Activated CD4-positive, alpha-beta T cell treated with anti-CD3 and anti-CD28 coated beads, Interleukin-2, amount 50 U/mL, for 16 hours (primary cell): ENCODE measurements around the gene UBQLN3.

Experiments used
- DNase-seq: peaks from one replicate; pipeline ENCODE4 v3.0.0-alpha.2; 2020

The UBQLN3 gene

GRCh38 chr11:5509803-5510202, at the start of gene UBQLN3:
Gene UBQLN3, minus strand, starts transcription at chr11:5509957. Its CDS starts 399 bp downstream, at chr11:5509558.
- no peak for DNase-seq

DNA sequence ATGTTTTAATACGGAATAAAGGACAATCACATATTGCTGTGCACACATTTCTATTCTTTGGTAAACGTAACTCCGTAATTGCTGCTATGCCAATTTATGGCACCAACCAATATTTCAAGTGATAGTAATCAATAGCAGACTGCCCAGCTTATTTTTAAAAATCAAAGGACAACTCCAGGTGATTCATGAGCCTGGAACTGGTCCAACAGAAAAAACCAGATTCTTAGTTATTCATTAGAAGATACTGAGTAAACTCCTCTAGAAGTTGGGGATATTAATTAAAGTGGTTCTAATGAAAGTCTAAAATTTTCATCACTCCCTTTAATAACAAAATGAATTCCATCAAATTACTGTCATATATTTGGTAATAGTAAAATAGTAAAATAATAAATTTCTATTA, 48.0 kb upstream of the UBQLN3 start:
- no peak for DNase-seq

DNA sequence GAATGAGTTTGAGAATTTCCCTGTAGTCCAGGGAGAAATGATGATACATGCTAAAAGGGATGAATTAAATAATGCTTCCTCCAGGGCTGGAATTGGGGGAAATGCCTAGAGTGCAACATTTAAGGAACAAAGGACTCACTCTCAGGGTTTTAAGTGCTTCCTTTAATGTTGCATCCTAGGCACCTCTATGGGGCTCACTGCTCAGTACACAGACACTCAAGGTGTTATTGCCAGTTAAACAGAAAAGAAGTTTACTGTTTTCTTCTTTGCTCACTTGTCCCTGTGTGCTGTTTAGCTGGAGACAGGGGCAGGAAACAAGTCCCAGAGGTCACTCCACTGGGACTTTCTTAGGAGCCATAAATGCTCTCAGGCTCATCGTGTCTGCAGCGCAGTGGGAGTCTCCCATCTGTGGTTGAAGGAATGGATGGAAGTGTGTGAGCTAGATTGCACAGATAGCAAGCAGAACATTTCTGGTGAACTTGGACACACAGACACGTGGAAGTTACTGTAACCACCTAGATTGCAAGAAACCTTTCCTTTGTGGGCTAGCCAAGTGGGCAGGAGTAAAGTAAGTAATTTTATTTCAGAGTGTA, 46.9 kb upstream of the UBQLN3 start:
- no peak for DNase-seq

DNA sequence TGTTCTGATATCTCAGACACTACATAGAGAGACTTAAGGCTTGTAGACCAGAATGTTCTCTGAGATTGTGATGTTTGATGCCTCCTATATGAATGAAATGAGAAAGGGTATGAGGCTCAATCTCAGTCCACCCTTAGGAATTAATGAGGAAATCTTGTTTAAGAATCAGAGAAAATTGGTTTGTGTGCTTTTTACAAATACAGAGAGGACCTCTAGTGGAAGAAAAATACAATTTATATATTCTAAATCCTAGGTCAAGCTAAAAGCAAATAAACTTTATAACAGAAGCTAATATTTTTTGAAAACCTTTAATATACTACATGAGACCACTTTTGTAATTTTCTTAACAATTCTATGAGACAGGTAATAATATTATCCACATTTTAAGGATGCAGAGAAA, 43.6 kb upstream of the UBQLN3 start:
- no peak for DNase-seq

GRCh38 chr11:5550440-5551095, 40.8 kb upstream of the UBQLN3 start:
- DNase-seq = no peak

GRCh38 chr11:5548440-5548839, 38.7 kb upstream of the UBQLN3 start, which contains the start of gene OR52H1:
Gene OR52H1, minus strand, starts transcription at chr11:5548540. Its CDS starts 3,035 bp downstream, at chr11:5545505.
- DNase-seq = no peak

DNA sequence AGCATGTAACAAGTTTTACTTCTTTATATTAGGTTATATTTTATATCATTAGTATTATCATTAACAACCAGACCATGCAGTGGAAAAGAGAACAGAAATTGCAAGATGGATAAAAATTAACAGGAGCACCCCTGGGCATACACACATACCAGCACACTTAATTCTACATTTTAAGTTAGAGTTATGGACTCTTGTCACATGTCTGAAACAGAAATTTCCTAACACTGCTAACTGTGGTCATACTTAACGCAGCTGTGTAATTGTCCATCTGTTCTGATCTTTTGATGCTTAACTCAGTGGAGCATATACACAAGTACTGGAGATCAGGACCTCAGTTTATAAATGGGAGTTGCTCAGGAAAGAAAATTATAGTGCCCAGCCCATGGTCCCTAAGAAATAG, 38.2 kb upstream of the UBQLN3 start:
- DNase-seq = no peak

DNA sequence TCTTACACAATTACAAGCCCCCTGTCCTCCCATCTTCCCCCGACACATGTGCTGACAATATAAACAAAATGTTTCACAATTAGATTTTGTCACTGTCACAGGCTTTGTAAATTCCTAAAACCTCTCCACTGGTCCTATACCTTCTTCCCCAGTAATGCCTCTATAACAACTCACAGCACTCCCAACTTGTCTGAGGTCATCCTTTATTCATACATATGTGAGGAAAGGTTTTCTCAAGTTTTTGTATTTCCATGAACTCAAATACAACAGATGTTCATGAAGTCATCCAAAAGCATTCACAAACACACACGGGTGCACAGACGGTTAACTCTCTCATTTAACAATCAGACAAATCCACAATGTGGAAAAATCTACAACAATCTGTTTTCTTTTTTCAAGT, 36.7 kb upstream of the UBQLN3 start:
- DNase-seq = no peak

DNA sequence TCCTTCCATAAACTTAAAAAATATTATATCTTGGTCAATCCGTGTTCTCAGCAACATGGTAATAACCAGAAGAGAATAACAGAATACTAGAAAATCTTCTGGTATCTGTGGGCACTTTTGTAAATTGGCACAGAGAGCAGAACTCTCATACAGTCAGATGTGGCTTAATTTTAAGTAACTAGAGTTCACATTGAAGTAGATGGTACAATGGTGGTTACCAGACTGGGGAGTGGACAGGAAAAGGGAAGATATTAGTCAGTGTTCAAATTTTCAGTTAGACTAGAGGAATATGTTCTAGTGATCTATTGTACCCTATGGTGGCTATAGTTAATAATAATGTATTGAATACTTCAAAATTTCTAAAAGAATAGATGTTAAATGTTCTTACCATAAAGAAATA, 31.7 kb upstream of the UBQLN3 start:
- DNase-seq = no peak

GRCh38 chr11:5536482-5536881, 26.7 kb upstream of the UBQLN3 start:
- DNase-seq = no peak

GRCh38 chr11:5534046-5534445, 24.3 kb upstream of the UBQLN3 start:
- no peak for DNase-seq

DNA sequence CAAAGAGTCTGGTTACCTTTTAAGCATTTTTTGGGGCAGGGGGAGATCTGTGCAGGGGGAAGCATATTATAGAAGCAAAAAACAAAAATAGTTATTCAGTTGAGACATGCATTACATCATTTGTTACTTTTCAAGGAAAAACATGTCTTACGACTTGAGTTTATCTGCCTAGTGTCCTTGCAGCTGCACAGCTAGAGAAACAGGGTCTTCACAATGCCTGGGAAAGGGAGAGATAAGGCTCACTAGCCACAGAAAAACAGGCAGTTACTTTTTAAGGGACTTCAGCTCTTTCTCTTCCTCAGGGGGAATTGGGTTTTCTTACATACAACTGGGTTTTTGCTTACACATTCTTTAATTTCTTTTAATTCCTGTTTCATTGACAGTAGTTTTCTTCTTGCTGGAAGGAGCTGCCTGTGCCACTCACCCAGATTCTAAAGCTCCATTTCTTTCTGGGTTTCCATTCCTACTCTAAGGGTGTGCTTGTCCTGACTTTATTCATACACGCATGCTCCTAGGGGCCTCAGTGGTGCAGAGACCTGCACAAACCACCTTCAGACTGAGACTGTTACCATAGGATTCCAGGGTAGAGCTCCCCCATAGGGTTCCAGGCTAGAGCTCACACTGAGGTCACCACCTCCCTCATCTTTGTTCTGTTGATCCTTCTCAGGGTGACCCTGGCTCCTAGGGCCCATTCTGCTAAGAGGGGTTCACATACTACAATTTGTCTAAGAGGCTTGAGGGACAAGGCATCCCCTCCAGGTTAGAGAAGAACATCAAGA, 21.5 kb upstream of the UBQLN3 start:
- no peak for DNase-seq

- DNase-seq = no peak
These were observed 18.7 kb upstream of the UBQLN3 start for GRCh38 chr11:5528495-5528894.

DNA sequence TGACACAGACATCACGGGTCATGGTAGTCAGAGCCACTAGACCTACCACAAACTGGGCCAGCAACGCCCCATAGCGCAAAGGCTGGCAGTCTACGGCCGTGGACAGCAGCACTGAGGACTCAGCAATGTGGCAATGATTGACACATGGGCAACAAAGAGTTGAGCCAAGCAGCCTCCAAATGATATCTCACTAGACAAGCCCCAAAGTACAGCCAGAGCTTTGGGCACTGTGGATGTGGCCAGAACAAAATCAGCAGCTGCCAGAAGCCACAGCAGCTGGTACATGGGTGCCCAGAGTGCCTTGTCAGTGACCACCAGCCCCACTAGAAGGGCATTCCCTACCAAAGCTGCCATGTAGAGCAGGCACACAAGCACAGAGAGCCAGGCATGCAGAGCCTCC, 18.0 kb upstream of the UBQLN3 start:
- DNase-seq = no peak

DNA sequence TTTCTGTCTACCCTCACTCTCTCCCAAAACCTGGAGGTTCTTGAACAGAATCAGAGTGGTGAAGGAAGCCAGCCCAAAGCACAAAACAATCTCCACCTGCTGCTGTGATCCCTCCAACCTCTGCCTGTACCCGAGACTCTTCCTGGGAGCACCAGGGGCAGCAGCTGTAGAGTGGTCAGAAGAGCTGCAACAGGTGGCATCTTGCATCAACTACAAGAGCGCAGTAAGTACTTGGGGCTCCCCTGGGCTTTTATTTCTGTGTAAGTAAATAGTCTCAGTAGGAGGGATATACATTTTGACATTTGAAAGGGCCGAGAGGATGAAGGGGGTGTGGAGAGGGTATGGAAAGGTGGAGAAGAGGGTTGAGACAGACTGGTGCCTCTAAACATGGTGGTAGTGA, 15.0 kb upstream of the UBQLN3 start:
- no peak for DNase-seq

DNA sequence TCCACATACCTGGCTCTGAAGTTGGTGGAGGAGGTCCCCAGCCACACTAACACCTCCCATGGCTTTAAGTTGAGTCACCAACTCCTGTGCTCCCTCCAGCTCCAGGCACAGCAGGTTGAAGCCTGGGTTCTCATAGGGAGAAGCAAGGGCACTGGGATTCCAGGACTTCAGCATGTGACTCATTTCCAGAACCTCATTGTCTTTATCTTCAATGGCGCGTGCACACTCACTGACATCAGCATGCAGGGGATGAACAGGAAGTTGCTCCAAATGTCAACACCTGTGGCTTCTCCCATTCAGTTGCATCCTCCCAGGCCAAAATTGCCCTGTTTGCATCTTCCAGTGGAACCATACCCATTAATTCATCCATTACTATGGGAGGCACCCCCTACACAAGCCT, 12.6 kb upstream of the UBQLN3 start:
- no peak for DNase-seq

DNA sequence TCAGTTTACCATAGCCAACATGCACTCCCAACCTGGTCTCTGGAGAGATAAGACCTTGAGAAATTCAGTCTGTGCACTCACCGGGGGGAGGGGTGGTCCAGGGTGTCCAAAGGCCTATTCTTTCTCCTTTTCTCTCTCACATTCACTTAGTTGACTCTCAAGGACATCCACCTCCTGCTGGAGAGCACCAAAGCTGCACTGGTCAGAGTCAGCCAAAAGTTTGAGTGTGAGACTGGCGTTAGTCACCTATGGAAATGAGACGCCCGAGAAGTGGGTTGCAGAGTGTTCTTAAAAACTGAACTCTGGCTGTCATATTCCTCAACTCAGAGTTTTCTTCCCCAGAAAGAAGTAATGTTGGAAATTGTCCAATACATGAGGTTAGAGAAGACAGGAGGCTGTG, 11.8 kb upstream of the UBQLN3 start:
- DNase-seq = no peak

GRCh38 chr11:5516599-5516998, 6.8 kb upstream of the UBQLN3 start, which contains the start of gene UBQLNL:
Gene UBQLNL, minus strand, starts transcription at chr11:5516699. Its CDS starts 258 bp downstream, at chr11:5516441.
- DNase-seq = no peak

- DNase-seq = no peak
These were observed 5.1 kb upstream of the UBQLN3 start for GRCh38 chr11:5514841-5515240.

GRCh38 chr11:5508605-5509004, 1.2 kb downstream of the UBQLN3 start:
- no peak for DNase-seq

GRCh38 chr11:5507933-5508305, 1.8 kb downstream of the UBQLN3 start:
- DNase-seq = no peak

DNA sequence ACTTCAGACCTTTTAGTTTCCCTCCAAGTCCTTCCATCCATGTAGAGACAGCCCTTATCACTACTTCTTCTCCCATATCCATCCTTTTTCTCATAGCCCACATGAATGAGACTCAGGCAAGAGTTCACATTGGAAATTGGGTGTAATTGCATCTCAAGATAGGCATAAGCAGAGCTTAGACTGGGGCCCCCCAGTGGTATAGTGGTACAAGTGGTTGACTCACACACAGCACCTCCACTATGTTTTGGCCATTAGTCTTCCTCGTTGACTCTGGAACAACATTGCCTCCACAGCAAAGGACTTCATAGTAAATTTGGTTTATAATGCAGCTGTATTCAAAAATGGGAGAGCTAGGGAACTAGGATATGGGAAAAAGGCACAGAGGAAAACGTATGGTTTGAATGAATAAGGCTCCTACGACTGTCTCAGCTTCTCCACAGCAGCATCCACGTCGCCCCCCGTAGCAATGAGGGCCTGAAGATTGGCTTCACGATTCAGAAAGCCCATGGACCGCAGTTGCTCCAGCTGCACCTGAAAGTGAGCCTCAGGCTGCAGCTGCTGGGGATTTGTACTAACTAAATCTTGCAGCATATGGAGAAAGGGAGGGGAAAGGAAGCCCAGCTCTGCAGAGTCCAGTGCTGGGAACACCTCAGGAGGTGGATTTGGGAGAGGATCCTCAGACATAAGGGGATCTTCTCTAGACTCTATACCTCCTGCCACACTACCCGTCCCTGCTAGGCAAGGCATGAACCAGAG, 2.4 kb downstream of the UBQLN3 start:
- no peak for DNase-seq

- DNase-seq = no peak
These were observed 4.3 kb downstream of the UBQLN3 start for GRCh38 chr11:5505363-5506048.
